ENCODE data around the gene CYP4F8. TPM values are rescaled to one million over a fixed set of nuclear protein-coding genes. Genes with fewer than 3 reads are reported as not detected.

Gene CYP4F8
- total and polyA plus RNA-seq, 2 of the 8 experiments (the other 6 are each of a cell fraction or from before 2014, with no cell fraction given) = not detected

- Histone ChIP-seq H2BK20ac (ENCODE audit: low read length) (no peak overlapping the region), H3K23ac (ENCODE audit: insufficient read length) (no peak overlapping the region), H2BK12ac (ENCODE audit: low read depth, low read length) (no peak overlapping the region), H3K27ac (ENCODE audit: low read depth, low read length) (no peak overlapping the region), H2AK5ac (ENCODE audit: low read depth, low read length) (no peak overlapping the region), H4K91ac (replicated peaks; ENCODE audit: insufficient read length, low read length) (no peak overlapping the region), H3K9ac (replicated peaks in 1 of 4; ENCODE audit: extremely low read depth in 1 of 4, low read depth in 3 of 4, low read length in 3 of 4) (no peak overlapping the region), H3K36me3 (ENCODE audit: control insufficient read depth in 2 of 4, insufficient read depth in 4 of 4, low read length in 3 of 4) (no peaks in the 10 kb centered on the region), H3K4me1 (replicated peaks in 1 of 4; ENCODE audit: control insufficient read depth in 3 of 4, insufficient read depth in 4 of 4, low read length in 3 of 4) (no peaks in the 10 kb centered on the region), H3K18ac (ENCODE audit: extremely low read depth, low read length) (no peak overlapping the region), H3K4ac (replicated peaks; ENCODE audit: insufficient read length, low read depth, low read length) (no peak overlapping the region), H4K8ac (ENCODE audit: extremely low read depth, insufficient read depth, low read length) (no peak overlapping the region), H3K14ac (ENCODE audit: insufficient read length) (no peak overlapping the region), H2BK5ac (ENCODE audit: low read depth, low read length) (no peak overlapping the region), H3K79me1 (ENCODE audit: low read depth, low read length) (no peaks in the 10 kb centered on the region), H3K4me3 (ENCODE audit: extremely low read depth in 1 of 4, insufficient read depth in 2 of 4, low read depth in 3 of 4, low read length in 4 of 4) (no peak overlapping the region), H3K79me2 (ENCODE audit: control insufficient read depth in 1 of 2, insufficient read depth in 2 of 2, low read length in 2 of 2) (no peaks in the 10 kb centered on the region), H4K20me1 (replicated peaks in 1 of 2; ENCODE audit: control insufficient read depth in 1 of 2, insufficient read depth in 2 of 2, low read length in 2 of 2) (no peaks in the 10 kb centered on the region), H3K23me2 (ENCODE audit: low read depth, low read length) (no peaks in the 10 kb centered on the region), H3K4me2 (ENCODE audit: insufficient read depth in 1 of 2, low read depth in 2 of 2, low read length in 2 of 2) (no peak overlapping the region), H4K5ac (ENCODE audit: insufficient read length, low read depth, low read length) (no peak overlapping the region), H2AFZ (ENCODE audit: low read length) (no peak overlapping the region), H3K27me3 (replicated peaks in 1 of 4; ENCODE audit: control insufficient read depth in 3 of 4, extremely low read depth in 1 of 4, insufficient read depth in 3 of 4, low read length in 3 of 4) (no peaks in the 10 kb centered on the region), H3K9me3 (ENCODE audit: insufficient read depth in 2 of 2, low read depth in 1 of 2, low read length in 1 of 2) (peaks cover 49 to 54% of the 10 kb centered on the region in 2 experiments), H2BK120ac (replicated peaks; ENCODE audit: low read depth, low read length) (no peak overlapping the region), H3K56ac (replicated peaks; ENCODE audit: insufficient read length, low read depth, low read length) (no peak overlapping the region), H2BK15ac (ENCODE audit: low read length) (no peak overlapping the region)
- no peak for DNase-seq (ENCODE audit: low read depth in 1 of 2, low spot score in 2 of 2)
- TF ChIP-seq EZH2 (IDR thresholded peaks at IDR 0.05; ENCODE audit: low read depth, low read length, severe bottlenecking) (no peak), HDAC2 (IDR thresholded peaks at IDR 0.05; ENCODE audit: borderline replicate concordance in 1 of 2, low read depth in 2 of 2, low read length in 2 of 2) (no peak), SP1 (IDR thresholded peaks at IDR 0.05; ENCODE audit: low read depth, low read length) (no peak), NANOG (IDR thresholded peaks at IDR 0.05; ENCODE audit: insufficient read depth, low read depth, low read length, poor library complexity, severe bottlenecking) (no peak), BCL11A (IDR thresholded peaks at IDR 0.05; ENCODE audit: low read depth in 2 of 2, low read length in 2 of 2) (no peak), HDAC6 (IDR thresholded peaks at IDR 0.05; ENCODE audit: low read depth, low read length) (no peak), ZNF274 (IDR thresholded peaks at IDR 0.05; ENCODE audit: borderline replicate concordance, extremely low read depth, low read length) (no peak), JUN (IDR thresholded peaks at IDR 0.05; ENCODE audit: low read depth, low read length) (no peak), POU5F1 (IDR thresholded peaks at IDR 0.05; ENCODE audit: low read depth, low read length) (no peak), SUZ12 (IDR thresholded peaks at IDR 0.05; ENCODE audit: low read length) (no peak), KDM1A (IDR thresholded peaks at IDR 0.05; ENCODE audit: borderline replicate concordance, low read length) (no peak), EP300 (IDR thresholded peaks at IDR 0.05; ENCODE audit: borderline replicate concordance in 1 of 2, low read depth in 2 of 2, low read length in 2 of 2) (no peak), NRF1 (IDR thresholded peaks at IDR 0.05; ENCODE audit: low read depth, low read length) (no peak)
- ChIA-PET CTCF (ENCODE audit: partially characterized antibody) (no interaction called here), POLR2A (ENCODE audit: partially characterized antibody) (no interaction called here)
- 86% methylated on average over 3 of the region's 3 CpGs; no CpG with 5 or more reads in 1 of the 2 experiments for whole genome bisulfite sequencing, 2 experiments (ENCODE audit: extremely low coverage in 1 of 2, insufficient coverage in 1 of 2, insufficient read length in 1 of 2, insufficient replicate concordance in 2 of 2, low coverage in 1 of 2, low lambda C conversion rate in 2 of 2, missing lambda C conversion rate in 1 of 2)
- FAIRE-seq = no peak
Measured at GRCh38 chr19:15634105-15634504, 19.1 kb downstream of the CYP4F8 start.
